SK-N-SH treated with all-trans-retinoic acid at 6 μM for 48 hours (cell line): Measurements from ENCODE around the gene TLE6.

Experiments
- ARNTL ChIP-seq: fragments of 450-650 bp; formaldehyde crosslinking; IDR thresholded peaks from 2 replicates; pipeline ENCODE4 v1.5.0; 2020; ENCODE audit warnings: low read depth, mild to moderate bottlenecking, moderate library complexity, borderline replicate concordance
- CSDC2 ChIP-seq: fragments of 250-450 bp; sonication (Bioruptor Pico); IDR thresholded peaks from 2 replicates; pipeline ENCODE4 v1.5.0; 2020; ENCODE audit warnings: mild to moderate bottlenecking, moderate library complexity
- PPARA ChIP-seq: fragments of 250-450 bp; sonication (Bioruptor Pico); IDR thresholded peaks from 2 replicates; pipeline ENCODE4 v1.5.0; 2020; ENCODE audit warnings: mild to moderate bottlenecking, borderline replicate concordance
- RARB ChIP-seq: fragments of 250-450 bp; sonication (Bioruptor Pico); IDR thresholded peaks from 2 replicates; pipeline ENCODE4 v1.8.0; 2021; ENCODE audit warnings: mild to moderate bottlenecking, moderate library complexity
- SNAI2 ChIP-seq: fragments of 250-450 bp; sonication (Bioruptor Pico); IDR thresholded peaks from 2 replicates; pipeline ENCODE4 v1.5.0; 2020; ENCODE audit warnings: mild to moderate bottlenecking, moderate library complexity
- ZC3H10 ChIP-seq: fragments of 250-450 bp; sonication (Bioruptor Pico); IDR thresholded peaks from 2 replicates; pipeline ENCODE4 v1.5.1; 2021; ENCODE audit warnings: mild to moderate bottlenecking, moderate library complexity
- ZFP3 ChIP-seq: fragments of 250-450 bp; sonication (Bioruptor Pico); IDR thresholded peaks from 2 replicates; pipeline ENCODE4 v1.5.0; 2020; ENCODE audit warnings: mild to moderate bottlenecking, moderate library complexity
- ZFP30 ChIP-seq: fragments of 450-650 bp; formaldehyde crosslinking; IDR thresholded peaks from 2 replicates; pipeline ENCODE4 v1.5.0; 2022; ENCODE audit warnings: mild to moderate bottlenecking, moderate library complexity
- TF ChIP-seq, protein P1 (sequence below): fragments of 250-450 bp; sonication (Bioruptor Pico); IDR thresholded peaks from 2 replicates; pipeline ENCODE4 v1.8.0; 2020; ENCODE audit warnings: mild to moderate bottlenecking, moderate library complexity, borderline replicate concordance
- TF ChIP-seq, protein P2 (sequence below): fragments of 250-450 bp; sonication (Bioruptor Pico); IDR thresholded peaks from 2 replicates; pipeline ENCODE4 v1.5.1; 2020; ENCODE audit warnings: low read depth, mild to moderate bottlenecking, moderate library complexity
- TF ChIP-seq, protein P3 (sequence below): fragments of 250-450 bp; sonication (Bioruptor Pico); IDR thresholded peaks from 2 replicates; pipeline ENCODE4 v1.5.0; 2020; ENCODE audit warnings: mild to moderate bottlenecking, moderate library complexity
- TF ChIP-seq, protein P4 (sequence below): fragments of 250-450 bp; sonication (Bioruptor Pico); IDR thresholded peaks from 2 replicates; pipeline ENCODE4 v1.8.0; 2021; ENCODE audit warnings: low read depth, mild to moderate bottlenecking, moderate library complexity, borderline replicate concordance

DNA sequence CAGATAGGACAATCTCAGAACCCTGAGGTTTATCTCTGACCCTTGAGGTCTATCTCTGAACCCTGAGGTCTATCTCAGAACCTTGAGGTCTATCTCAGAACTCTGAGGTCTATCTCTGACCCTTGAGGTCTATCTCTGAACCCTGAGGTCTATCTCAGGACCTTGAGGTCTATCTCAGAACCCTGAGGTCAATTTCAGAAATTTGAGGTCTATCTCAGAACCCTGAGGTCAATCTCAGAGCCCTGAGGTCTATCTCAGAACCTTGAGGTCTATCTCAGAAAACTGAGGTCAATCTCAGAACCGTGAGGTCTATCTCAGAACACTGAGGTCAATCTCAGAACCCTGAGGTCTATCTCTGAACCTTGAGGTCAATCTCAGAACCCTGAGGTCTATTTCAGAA is 49.4 kb downstream of the TLE6 start:
- TF ChIP-seq, protein P1, sequence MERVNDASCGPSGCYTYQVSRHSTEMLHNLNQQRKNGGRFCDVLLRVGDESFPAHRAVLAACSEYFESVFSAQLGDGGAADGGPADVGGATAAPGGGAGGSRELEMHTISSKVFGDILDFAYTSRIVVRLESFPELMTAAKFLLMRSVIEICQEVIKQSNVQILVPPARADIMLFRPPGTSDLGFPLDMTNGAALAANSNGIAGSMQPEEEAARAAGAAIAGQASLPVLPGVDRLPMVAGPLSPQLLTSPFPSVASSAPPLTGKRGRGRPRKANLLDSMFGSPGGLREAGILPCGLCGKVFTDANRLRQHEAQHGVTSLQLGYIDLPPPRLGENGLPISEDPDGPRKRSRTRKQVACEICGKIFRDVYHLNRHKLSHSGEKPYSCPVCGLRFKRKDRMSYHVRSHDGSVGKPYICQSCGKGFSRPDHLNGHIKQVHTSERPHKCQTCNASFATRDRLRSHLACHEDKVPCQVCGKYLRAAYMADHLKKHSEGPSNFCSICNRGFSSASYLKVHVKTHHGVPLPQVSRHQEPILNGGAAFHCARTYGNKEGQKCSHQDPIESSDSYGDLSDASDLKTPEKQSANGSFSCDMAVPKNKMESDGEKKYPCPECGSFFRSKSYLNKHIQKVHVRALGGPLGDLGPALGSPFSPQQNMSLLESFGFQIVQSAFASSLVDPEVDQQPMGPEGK: no peak
- TF ChIP-seq RARB (CRISPR knock-in tag) (no peak), PPARA (no peak), ARNTL (no peak), CSDC2 (CRISPR knock-in tag) (no peak), ZFP3 (CRISPR knock-in tag) (no peak), SNAI2 (CRISPR knock-in tag) (no peak), ZFP30 (CRISPR knock-in tag) (no peak), ZC3H10 (CRISPR knock-in tag) (no peak)
- TF ChIP-seq, protein P2, sequence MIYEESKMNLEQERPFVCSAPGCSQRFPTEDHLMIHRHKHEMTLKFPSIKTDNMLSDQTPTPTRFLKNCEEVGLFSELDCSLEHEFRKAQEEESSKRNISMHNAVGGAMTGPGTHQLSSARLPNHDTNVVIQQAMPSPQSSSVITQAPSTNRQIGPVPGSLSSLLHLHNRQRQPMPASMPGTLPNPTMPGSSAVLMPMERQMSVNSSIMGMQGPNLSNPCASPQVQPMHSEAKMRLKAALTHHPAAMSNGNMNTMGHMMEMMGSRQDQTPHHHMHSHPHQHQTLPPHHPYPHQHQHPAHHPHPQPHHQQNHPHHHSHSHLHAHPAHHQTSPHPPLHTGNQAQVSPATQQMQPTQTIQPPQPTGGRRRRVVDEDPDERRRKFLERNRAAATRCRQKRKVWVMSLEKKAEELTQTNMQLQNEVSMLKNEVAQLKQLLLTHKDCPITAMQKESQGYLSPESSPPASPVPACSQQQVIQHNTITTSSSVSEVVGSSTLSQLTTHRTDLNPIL (CRISPR knock-in tag): no peak
- TF ChIP-seq, protein P3, sequence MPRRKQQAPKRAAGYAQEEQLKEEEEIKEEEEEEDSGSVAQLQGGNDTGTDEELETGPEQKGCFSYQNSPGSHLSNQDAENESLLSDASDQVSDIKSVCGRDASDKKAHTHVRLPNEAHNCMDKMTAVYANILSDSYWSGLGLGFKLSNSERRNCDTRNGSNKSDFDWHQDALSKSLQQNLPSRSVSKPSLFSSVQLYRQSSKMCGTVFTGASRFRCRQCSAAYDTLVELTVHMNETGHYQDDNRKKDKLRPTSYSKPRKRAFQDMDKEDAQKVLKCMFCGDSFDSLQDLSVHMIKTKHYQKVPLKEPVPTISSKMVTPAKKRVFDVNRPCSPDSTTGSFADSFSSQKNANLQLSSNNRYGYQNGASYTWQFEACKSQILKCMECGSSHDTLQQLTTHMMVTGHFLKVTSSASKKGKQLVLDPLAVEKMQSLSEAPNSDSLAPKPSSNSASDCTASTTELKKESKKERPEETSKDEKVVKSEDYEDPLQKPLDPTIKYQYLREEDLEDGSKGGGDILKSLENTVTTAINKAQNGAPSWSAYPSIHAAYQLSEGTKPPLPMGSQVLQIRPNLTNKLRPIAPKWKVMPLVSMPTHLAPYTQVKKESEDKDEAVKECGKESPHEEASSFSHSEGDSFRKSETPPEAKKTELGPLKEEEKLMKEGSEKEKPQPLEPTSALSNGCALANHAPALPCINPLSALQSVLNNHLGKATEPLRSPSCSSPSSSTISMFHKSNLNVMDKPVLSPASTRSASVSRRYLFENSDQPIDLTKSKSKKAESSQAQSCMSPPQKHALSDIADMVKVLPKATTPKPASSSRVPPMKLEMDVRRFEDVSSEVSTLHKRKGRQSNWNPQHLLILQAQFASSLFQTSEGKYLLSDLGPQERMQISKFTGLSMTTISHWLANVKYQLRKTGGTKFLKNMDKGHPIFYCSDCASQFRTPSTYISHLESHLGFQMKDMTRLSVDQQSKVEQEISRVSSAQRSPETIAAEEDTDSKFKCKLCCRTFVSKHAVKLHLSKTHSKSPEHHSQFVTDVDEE (CRISPR knock-in tag): no peak
- TF ChIP-seq, protein P4, sequence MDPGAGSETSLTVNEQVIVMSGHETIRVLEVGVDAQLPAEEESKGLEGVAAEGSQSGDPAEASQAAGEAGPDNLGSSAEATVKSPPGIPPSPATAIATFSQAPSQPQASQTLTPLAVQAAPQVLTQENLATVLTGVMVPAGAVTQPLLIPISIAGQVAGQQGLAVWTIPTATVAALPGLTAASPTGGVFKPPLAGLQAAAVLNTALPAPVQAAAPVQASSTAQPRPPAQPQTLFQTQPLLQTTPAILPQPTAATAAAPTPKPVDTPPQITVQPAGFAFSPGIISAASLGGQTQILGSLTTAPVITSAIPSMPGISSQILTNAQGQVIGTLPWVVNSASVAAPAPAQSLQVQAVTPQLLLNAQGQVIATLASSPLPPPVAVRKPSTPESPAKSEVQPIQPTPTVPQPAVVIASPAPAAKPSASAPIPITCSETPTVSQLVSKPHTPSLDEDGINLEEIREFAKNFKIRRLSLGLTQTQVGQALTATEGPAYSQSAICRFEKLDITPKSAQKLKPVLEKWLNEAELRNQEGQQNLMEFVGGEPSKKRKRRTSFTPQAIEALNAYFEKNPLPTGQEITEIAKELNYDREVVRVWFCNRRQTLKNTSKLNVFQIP (CRISPR knock-in tag): no peak
